ENCODE data around the gene ARHGAP24. TPM values are rescaled to one million over a fixed set of nuclear protein-coding genes. Genes with fewer than 3 reads are reported as not detected.
A peak's percentile ranks its signal among the peaks of the same experiment; 100 is the strongest.

The ARHGAP24 gene
- total RNA-seq, 1 donor from 2014 or later, result 11.1 TPM

DNA sequence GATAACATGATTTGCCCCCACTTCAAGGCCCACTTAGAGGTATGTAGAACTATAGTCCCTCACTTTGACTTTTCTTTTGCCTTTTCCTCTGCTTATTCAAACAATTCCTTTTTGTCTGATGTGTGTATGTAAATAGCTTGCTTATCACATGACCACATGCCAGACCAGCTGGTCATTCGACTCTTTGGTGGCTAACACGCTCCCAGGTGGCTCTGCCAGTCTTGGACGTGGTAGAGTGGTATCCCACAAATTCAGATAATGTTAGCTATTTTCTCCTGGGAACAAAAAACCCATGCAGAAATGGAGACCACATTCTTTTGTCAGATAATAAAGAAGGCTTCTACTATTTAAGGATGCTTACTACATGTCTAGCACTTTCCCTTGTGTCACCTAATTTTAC lies 47.9 kb downstream of the ARHGAP24 start:
- no peak for DNase-seq (ENCODE audit: low read depth)
- Histone ChIP-seq H3K4me3 (ENCODE audit: low read depth, low read length) (no peak overlapping the region), H3K36me3 (ENCODE audit: control insufficient read depth, insufficient read depth, low read length) (no peaks in the 10 kb centered on the region), H3K27me3 (ENCODE audit: control insufficient read depth, insufficient read depth, low read length) (no peaks in the 10 kb centered on the region)
- TF ChIP-seq, protein P1, sequence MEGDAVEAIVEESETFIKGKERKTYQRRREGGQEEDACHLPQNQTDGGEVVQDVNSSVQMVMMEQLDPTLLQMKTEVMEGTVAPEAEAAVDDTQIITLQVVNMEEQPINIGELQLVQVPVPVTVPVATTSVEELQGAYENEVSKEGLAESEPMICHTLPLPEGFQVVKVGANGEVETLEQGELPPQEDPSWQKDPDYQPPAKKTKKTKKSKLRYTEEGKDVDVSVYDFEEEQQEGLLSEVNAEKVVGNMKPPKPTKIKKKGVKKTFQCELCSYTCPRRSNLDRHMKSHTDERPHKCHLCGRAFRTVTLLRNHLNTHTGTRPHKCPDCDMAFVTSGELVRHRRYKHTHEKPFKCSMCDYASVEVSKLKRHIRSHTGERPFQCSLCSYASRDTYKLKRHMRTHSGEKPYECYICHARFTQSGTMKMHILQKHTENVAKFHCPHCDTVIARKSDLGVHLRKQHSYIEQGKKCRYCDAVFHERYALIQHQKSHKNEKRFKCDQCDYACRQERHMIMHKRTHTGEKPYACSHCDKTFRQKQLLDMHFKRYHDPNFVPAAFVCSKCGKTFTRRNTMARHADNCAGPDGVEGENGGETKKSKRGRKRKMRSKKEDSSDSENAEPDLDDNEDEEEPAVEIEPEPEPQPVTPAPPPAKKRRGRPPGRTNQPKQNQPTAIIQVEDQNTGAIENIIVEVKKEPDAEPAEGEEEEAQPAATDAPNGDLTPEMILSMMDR (IDR thresholded peaks at IDR 0.05; ENCODE audit: insufficient read depth, low read length, severe bottlenecking), result no peak
- no peak for FAIRE-seq

DNA sequence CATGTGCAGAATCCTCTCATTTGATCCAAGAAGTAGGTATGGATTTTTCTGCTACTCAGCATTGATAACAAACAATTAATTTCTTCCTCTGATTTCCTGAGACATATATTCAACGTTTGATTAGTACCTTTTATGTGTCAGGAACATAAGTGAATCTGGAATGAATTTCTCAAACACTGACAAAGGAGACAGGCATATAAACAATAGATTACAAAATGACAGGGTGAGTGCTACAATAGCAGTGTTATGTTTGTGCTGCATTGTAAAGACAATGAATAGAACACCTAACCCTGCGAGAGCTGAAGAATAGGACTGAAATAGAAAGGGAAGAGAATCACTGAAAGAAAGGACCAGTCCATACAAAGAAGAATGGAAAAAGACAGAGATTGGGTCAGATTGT lies 52.9 kb downstream of the ARHGAP24 start:
- no peaks in the 10 kb centered on the region for H3K27me3 ChIP-seq (ENCODE audit: control insufficient read depth, insufficient read depth, low read length)
- DNase-seq (ENCODE audit: low read depth) (no peak), FAIRE-seq (no peak)
- TF ChIP-seq, protein P1 (IDR thresholded peaks at IDR 0.05; ENCODE audit: insufficient read depth, low read length, severe bottlenecking), result no peak
- no peaks in the 10 kb centered on the region for H3K36me3 ChIP-seq (ENCODE audit: control insufficient read depth, insufficient read depth, low read length)
- no peak overlapping the region for H3K4me3 ChIP-seq (ENCODE audit: low read depth, low read length)

DNA sequence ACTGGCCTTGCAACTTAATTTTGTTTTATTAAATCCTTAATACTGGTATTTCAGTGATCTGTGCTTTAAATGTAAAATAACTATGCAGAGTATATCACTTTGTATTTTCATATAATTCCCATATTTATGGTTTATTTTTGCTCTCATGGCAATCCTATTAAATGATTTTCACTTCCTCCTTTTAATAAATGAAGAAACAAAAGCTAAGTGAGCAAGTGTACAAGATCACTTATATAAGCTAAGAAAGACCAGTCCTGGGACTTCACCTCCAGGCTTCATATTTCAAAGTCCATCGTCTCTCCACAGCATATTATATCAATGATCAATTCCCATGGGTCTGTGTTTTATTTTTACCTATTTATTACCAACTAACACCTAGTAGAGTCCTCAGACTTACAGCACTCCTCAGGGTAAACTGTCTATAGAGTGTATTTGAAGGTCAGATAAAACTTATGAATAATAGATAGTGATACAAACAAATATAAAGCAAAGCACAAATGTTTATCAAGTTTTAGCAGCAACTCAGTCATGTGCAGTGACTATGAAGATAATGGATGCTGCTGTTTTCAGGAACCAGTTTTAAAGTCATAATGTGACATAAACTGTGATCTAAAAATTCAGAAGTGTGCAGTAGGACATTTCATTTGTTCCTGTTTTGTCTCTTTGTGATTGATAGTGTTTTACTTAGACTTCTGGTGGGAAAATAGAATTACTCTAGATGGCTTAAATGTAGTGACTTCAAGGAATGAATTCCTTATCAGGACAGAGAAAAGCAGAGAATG lies 56.8 kb downstream of the ARHGAP24 start:
- Histone ChIP-seq H3K36me3 (ENCODE audit: control insufficient read depth, insufficient read depth, low read length) (no peaks in the 10 kb centered on the region), H3K4me3 (ENCODE audit: low read depth, low read length) (no peak overlapping the region), H3K27me3 (ENCODE audit: control insufficient read depth, insufficient read depth, low read length) (no peaks in the 10 kb centered on the region)
- DNase-seq (ENCODE audit: low read depth), result no peak
- no peak for FAIRE-seq
- TF ChIP-seq, protein P1 (IDR thresholded peaks at IDR 0.05; ENCODE audit: insufficient read depth, low read length, severe bottlenecking), result no peak

DNA sequence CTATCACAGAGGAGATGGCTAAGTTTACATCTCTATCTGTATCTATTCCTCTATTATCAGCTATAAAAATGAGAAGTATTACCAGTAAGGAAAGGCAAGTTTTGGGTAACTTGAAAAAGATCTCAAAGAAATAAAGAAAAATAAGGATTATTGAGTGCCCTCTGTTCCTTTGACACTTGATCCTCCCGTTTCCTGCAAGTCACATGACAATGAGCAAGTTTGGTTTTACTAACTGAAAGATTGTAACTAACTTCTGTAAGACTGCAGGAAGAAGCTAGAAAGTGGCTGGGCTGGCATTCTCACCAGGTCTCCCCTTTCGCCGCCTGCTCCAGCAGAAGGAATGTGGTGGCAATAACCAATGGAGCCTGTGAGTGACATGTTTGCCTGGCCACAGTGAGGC lies 59.2 kb downstream of the ARHGAP24 start:
- H3K27me3 ChIP-seq (ENCODE audit: control insufficient read depth, insufficient read depth, low read length), result no peaks in the 10 kb centered on the region
- no peak overlapping the region for H3K4me3 ChIP-seq (ENCODE audit: low read depth, low read length)
- TF ChIP-seq, protein P1 (IDR thresholded peaks at IDR 0.05; ENCODE audit: insufficient read depth, low read length, severe bottlenecking), result no peak
- DNase-seq (ENCODE audit: low read depth) (no peak), FAIRE-seq (no peak)
- no peaks in the 10 kb centered on the region for H3K36me3 ChIP-seq (ENCODE audit: control insufficient read depth, insufficient read depth, low read length)

DNA sequence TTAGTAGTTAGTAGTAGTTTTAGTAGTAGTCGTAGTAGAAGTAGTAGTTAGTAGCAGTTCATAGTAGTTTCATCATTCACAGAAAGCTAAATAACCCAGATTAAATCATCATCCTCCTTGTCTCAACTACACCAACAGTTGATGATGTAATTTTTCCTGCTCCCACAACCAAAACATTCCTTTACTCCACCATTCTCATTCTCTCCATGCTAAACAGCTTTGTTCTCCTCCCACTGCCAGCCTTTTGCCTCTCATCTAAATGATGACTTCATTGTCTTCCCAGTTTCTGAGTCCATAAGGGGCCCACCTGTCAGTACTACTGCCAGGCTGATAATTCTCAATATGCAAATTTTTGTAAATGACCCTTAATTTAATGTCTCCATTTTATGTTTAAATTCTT lies 68.9 kb downstream of the ARHGAP24 start:
- no peaks in the 10 kb centered on the region for H3K36me3 ChIP-seq (ENCODE audit: control insufficient read depth, insufficient read depth, low read length)
- TF ChIP-seq, protein P1 (IDR thresholded peaks at IDR 0.05; ENCODE audit: insufficient read depth, low read length, severe bottlenecking), result no peak
- peak; percentile 84 for FAIRE-seq
- DNase-seq (ENCODE audit: low read depth), result peak; percentile 28
- no peaks in the 10 kb centered on the region for H3K27me3 ChIP-seq (ENCODE audit: control insufficient read depth, insufficient read depth, low read length)
- H3K4me3 ChIP-seq (ENCODE audit: low read depth, low read length), result no peak overlapping the region

DNA sequence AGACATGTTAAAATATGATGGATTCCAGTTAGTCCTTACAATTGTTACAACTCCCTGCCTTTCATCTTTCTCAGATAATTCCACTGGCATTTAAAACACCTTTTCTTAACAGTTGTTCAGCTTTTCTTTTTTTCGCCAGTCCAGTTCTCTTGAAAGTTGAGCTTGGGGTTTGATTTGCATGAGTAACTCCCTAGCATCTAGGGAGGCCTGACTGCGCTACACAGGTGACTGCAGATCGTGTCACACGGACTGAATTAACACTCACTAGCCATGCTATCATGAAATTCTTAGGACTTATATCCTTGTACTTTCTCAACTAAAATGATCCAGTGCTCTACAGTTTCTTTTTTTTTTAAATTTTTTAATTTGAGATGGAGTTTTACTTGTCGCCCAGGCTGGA lies 69.8 kb downstream of the ARHGAP24 start:
- no peak for FAIRE-seq
- TF ChIP-seq, protein P1 (IDR thresholded peaks at IDR 0.05; ENCODE audit: insufficient read depth, low read length, severe bottlenecking), result no peak
- no peak overlapping the region for H3K4me3 ChIP-seq (ENCODE audit: low read depth, low read length)
- no peaks in the 10 kb centered on the region for H3K36me3 ChIP-seq (ENCODE audit: control insufficient read depth, insufficient read depth, low read length)
- DNase-seq (ENCODE audit: low read depth), result no peak
- H3K27me3 ChIP-seq (ENCODE audit: control insufficient read depth, insufficient read depth, low read length), result no peaks in the 10 kb centered on the region

All from bronchial epithelial cell (primary cell).